ENCODE results near the gene STEAP3. TPM values are rescaled to one million over a fixed set of nuclear protein-coding genes. Genes with fewer than 3 reads are reported as not detected.

Gene STEAP3
- total RNA-seq, 1 donor from 2014 or later: 8.9 TPM

DNA sequence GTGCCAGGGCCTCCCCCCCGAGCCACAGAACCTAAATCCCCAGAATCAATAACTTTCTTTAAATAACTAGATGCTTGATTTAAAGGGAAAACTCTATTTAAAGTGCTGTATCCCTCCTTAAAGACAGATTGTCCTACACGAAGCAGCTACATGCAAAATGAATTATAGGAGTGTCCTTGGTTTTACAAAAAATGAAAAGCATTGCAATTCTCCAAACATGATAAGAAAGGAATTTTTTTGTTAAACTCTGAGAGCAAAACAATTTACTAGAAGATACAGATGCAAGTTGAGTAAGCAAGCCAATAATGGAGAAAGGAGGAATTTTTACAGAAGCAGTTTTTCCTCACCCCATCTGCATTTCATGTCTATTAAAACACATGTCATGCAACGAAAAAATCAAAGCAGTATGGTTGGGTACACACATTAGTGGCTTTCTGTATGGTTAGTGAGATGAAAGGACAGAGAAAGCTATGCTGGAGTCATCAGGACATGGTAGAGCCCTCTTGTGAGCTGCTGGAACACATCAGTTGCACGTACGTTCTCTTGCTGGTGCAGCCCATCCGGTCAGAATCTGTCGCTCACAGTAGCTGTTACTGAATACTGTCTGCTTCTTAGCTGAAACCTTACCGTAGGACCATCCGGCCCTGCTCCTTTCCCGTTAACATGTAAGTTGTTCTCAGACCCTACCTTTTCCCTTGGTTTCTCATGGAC lies 25.9 kb upstream of the STEAP3 start:
- Histone ChIP-seq H3K4me3 (ENCODE audit: low read length in 3 of 3) (no peak overlapping the region), H3K9ac (ENCODE audit: low read depth in 1 of 3, low read length in 3 of 3) (no peak overlapping the region), H3K36me3 (ENCODE audit: control insufficient read depth in 3 of 3, insufficient read depth in 3 of 3, low read length in 3 of 3) (no peaks in the 10 kb centered on the region), H3K9me3 (ENCODE audit: control insufficient read depth in 3 of 3, low read length in 3 of 3) (no peaks in the 10 kb centered on the region), H3K27ac (ENCODE audit: low read depth, low read length) (no peak overlapping the region), H3K4me1 (ENCODE audit: control insufficient read depth in 3 of 3, insufficient read depth in 3 of 3, low read length in 3 of 3) (no peaks in the 10 kb centered on the region), H3K27me3 (ENCODE audit: control insufficient read depth in 3 of 3, insufficient read depth in 3 of 3, low read length in 3 of 3) (peaks cover 0 to 11% (median 6%) of the 10 kb centered on the region in 3 donors)

DNA sequence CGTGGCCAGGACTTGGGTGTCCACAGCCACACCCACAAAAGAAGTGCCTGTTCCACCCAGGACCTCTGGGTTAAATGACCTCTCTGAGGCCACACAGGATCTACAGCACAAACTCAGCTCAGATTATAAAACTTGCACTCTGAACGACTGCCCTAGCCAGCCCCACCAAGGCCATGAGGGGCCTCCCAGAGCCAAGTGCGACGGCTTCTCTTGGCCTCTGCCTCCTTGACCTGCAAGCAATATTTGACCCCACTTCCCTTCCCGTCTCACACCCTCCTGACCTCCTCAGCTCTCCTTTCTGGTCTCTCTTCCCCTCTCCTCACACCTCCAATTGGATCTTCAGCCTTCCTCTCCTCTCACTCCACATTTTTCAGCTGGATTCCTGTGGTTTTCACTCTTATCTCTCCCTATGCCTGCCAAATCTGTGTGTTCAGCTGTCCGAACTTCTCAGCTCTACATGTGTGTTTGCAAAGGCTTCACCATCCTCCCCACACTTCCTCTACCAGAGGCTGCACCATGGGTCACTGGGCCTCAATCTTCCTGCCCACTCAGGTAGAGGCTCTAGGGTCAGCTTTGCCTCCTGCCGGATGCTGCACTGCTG lies 25.3 kb upstream of the STEAP3 start:
- H3K4me3 ChIP-seq (ENCODE audit: low read length in 3 of 3): no peak overlapping the region
- H3K9ac ChIP-seq (ENCODE audit: low read depth in 1 of 3, low read length in 3 of 3): no peak overlapping the region
- H3K9me3 ChIP-seq (ENCODE audit: control insufficient read depth in 3 of 3, low read length in 3 of 3): no peaks in the 10 kb centered on the region
- H3K4me1 ChIP-seq (ENCODE audit: control insufficient read depth in 3 of 3, insufficient read depth in 3 of 3, low read length in 3 of 3): no peaks in the 10 kb centered on the region
- H3K27ac ChIP-seq (ENCODE audit: low read depth, low read length): no peak overlapping the region
- no peaks in the 10 kb centered on the region for H3K36me3 ChIP-seq (ENCODE audit: control insufficient read depth in 3 of 3, insufficient read depth in 3 of 3, low read length in 3 of 3)
- peaks cover 0 to 11% (median 6%) of the 10 kb centered on the region in 3 donors for H3K27me3 ChIP-seq (ENCODE audit: control insufficient read depth in 3 of 3, insufficient read depth in 3 of 3, low read length in 3 of 3)

DNA sequence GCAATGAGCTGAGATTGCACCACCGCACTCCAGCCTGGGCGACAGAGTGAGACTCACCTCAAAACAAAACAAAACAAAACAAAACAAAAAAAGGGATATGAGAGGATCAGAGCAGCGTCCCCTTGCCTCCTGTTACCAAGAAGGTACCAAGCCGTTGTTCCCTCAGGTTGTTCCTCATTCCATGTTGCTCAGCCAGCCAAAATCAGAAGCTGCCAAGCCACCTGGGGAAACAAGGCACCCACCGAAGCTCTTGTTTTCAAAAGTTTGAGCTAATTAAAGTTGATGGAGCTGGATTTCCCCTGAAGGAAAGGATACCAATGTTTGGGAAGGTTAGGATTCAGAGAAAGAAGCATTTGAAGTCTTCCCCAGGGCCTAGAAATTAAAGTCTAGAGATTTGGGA lies 21.8 kb upstream of the STEAP3 start:
- Histone ChIP-seq H3K27me3 (ENCODE audit: control insufficient read depth in 3 of 3, insufficient read depth in 3 of 3, low read length in 3 of 3) (peaks cover 0 to 11% (median 4%) of the 10 kb centered on the region in 3 donors), H3K9ac (ENCODE audit: low read depth in 1 of 3, low read length in 3 of 3) (no peak overlapping the region), H3K9me3 (ENCODE audit: control insufficient read depth in 3 of 3, low read length in 3 of 3) (no peaks in the 10 kb centered on the region), H3K4me1 (ENCODE audit: control insufficient read depth in 3 of 3, insufficient read depth in 3 of 3, low read length in 3 of 3) (no peaks in the 10 kb centered on the region), H3K27ac (ENCODE audit: low read depth, low read length) (no peak overlapping the region), H3K4me3 (ENCODE audit: low read length in 3 of 3) (no peak overlapping the region), H3K36me3 (ENCODE audit: control insufficient read depth in 3 of 3, insufficient read depth in 3 of 3, low read length in 3 of 3) (no peaks in the 10 kb centered on the region)

DNA sequence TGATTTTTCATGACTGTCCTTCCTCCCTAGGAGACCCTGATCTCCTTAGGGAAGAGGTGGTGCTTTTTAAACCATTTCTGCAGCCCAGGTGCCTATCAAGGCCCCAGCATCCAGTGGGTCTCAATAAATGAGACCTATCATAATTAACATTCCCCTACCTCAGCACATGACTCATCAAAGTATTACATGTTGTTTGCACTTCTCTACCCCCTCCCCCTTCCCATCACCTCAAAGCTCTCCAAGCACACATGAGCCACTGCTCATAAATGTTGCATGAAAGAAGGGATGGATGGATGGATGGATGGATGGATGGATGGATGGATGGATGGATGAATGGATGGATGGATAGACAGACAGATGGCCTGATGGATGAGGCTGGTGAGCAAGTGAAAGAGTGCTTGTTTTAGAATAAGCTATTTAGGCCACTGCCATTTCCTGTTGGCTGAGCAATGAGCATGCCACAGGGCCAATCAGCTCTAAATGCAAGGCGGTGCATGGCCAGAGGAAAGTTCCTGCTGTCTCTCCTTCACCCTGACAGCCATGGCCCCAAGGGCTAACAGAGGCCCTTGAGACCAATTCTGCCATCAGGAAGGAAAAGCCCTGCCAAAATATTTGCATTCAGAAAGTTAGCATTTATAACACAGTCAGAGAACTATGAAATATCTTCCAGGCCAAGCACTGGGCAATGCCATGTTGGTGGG lies 20.9 kb upstream of the STEAP3 start:
- H3K4me3 ChIP-seq (ENCODE audit: low read length in 3 of 3): no peak overlapping the region
- no peaks in the 10 kb centered on the region for H3K36me3 ChIP-seq (ENCODE audit: control insufficient read depth in 3 of 3, insufficient read depth in 3 of 3, low read length in 3 of 3)
- H3K9me3 ChIP-seq (ENCODE audit: control insufficient read depth in 3 of 3, low read length in 3 of 3): no peaks in the 10 kb centered on the region
- peaks cover 0 to 11% (median 4%) of the 10 kb centered on the region in 3 donors for H3K27me3 ChIP-seq (ENCODE audit: control insufficient read depth in 3 of 3, insufficient read depth in 3 of 3, low read length in 3 of 3)
- no peak overlapping the region for H3K9ac ChIP-seq (ENCODE audit: low read depth in 1 of 3, low read length in 3 of 3)
- no peak overlapping the region for H3K27ac ChIP-seq (ENCODE audit: low read depth, low read length)
- no peaks in the 10 kb centered on the region for H3K4me1 ChIP-seq (ENCODE audit: control insufficient read depth in 3 of 3, insufficient read depth in 3 of 3, low read length in 3 of 3)

DNA sequence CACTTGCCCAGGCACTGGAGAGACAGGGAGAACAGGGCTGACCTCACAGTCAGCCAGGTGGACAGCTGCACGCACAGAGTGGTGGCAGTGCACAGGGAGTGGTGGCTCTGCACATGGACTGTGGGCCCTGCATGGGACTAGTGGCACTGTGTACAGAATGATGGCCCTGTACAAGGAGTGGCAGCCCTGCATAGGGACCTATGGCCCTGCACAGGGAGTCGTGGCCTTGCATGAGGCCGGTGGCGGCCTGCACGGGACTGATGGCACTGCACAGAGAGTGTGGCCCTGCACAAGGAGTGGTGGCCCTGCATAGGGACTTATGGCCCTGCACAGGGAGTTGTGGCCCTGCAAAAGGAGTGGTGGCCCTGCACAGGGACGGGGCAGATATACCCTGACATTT lies 19.1 kb upstream of the STEAP3 start:
- Histone ChIP-seq H3K9me3 (ENCODE audit: control insufficient read depth in 3 of 3, low read length in 3 of 3) (no peaks in the 10 kb centered on the region), H3K9ac (ENCODE audit: low read depth in 1 of 3, low read length in 3 of 3) (no peak overlapping the region), H3K27ac (ENCODE audit: low read depth, low read length) (no peak overlapping the region), H3K4me1 (ENCODE audit: control insufficient read depth in 3 of 3, insufficient read depth in 3 of 3, low read length in 3 of 3) (no peaks in the 10 kb centered on the region), H3K4me3 (ENCODE audit: low read length in 3 of 3) (no peak overlapping the region), H3K36me3 (ENCODE audit: control insufficient read depth in 3 of 3, insufficient read depth in 3 of 3, low read length in 3 of 3) (no peaks in the 10 kb centered on the region), H3K27me3 (ENCODE audit: control insufficient read depth in 3 of 3, insufficient read depth in 3 of 3, low read length in 3 of 3) (peaks cover 0 to under 1% (median 0%) of the 10 kb centered on the region in 3 donors)

DNA sequence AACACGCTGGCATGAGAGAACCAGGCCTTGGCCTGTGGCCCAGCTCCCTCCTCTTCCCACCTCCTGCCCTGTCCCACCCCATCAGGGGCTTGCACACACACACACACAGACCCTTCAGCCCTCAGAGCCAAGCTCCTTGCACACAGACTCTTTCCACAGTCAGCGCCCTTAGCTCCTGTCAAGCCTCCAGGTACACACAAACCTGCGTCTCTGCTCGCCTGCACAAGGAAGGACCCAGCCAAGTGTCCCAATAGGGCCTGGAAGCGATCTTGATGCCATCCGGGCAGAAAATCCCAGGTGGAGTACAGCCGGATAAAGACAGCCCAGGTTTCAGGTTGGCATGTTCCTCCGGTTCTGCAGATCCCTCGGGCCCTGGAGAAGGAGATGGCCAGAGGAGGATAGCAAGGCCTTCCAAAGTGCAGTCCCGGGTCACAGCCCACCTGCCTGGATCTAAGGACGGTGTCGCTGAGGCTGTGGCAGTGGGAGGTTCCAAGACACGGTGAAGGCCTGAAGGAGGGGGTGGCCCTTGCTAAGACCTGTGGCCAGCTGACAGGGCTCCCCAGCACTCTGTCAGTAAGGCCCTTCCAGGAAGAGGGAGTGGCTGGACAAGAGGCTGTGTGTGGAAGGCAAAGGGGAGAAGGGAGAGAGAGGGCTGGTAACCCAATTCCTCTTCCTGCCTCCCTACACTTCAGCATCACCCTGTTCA lies 18.5 kb upstream of the STEAP3 start:
- Histone ChIP-seq H3K4me1 (ENCODE audit: control insufficient read depth in 3 of 3, insufficient read depth in 3 of 3, low read length in 3 of 3) (no peaks in the 10 kb centered on the region), H3K27me3 (ENCODE audit: control insufficient read depth in 3 of 3, insufficient read depth in 3 of 3, low read length in 3 of 3) (peaks cover 0 to 2% (median 0%) of the 10 kb centered on the region in 3 donors), H3K9me3 (ENCODE audit: control insufficient read depth in 3 of 3, low read length in 3 of 3) (no peaks in the 10 kb centered on the region)

DNA sequence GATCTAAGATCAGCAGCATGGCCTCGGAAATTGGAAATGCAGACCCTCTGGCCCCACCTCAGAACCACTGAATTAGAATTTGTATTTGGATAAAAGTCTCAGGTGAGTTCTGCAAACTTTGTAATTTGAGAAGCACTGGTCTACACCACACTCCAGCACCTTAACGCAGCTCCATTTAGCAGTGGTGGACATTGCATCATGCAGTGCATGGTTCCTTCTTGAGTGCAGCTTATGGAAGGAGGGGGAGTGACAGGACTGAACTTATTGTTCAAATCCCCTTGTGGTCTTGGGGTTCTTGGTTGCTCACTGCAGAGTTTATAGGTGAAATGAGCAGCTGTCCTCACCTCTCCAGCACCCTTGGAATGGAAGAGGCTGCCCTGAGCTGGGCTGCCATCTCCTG lies 17.4 kb upstream of the STEAP3 start:
- H3K27ac ChIP-seq (ENCODE audit: low read depth, low read length): no peak overlapping the region
- no peak overlapping the region for H3K9ac ChIP-seq (ENCODE audit: low read depth in 1 of 3, low read length in 3 of 3)
- no peaks in the 10 kb centered on the region for H3K4me1 ChIP-seq (ENCODE audit: control insufficient read depth in 3 of 3, insufficient read depth in 3 of 3, low read length in 3 of 3)
- H3K27me3 ChIP-seq (ENCODE audit: control insufficient read depth in 3 of 3, insufficient read depth in 3 of 3, low read length in 3 of 3): peaks cover 0 to 2% (median 0%) of the 10 kb centered on the region in 3 donors
- no peaks in the 10 kb centered on the region for H3K36me3 ChIP-seq (ENCODE audit: control insufficient read depth in 3 of 3, insufficient read depth in 3 of 3, low read length in 3 of 3)
- H3K4me3 ChIP-seq (ENCODE audit: low read length in 3 of 3): no peak overlapping the region
- H3K9me3 ChIP-seq (ENCODE audit: control insufficient read depth in 3 of 3, low read length in 3 of 3): no peaks in the 10 kb centered on the region

More for the DNA sequence above, 18.5 kb upstream of the STEAP3 start:
- Histone ChIP-seq H3K27ac (ENCODE audit: low read depth, low read length) (no peak overlapping the region), H3K9ac (ENCODE audit: low read depth in 1 of 3, low read length in 3 of 3) (no peak overlapping the region), H3K36me3 (ENCODE audit: control insufficient read depth in 3 of 3, insufficient read depth in 3 of 3, low read length in 3 of 3) (no peaks in the 10 kb centered on the region), H3K4me3 (ENCODE audit: low read length in 3 of 3) (no peak overlapping the region)

DNA sequence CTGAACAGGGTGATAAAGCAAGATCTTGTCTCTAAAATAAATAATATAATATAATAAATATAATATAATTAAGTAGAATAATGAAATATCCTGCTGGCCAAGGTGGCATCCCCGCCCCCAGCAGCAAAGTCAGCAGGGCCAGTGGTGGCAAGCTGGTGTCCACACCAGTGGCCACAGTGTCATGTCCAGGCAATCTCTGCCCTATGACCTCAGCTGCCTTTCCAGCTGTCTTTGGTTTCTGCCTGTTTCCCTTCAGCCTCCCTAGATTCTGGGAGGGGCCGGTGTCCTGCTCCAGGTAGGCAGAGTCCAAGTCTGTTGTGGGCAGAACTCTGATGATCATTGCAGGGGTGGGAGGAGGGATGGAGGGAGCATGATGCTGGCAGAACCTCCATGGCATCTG lies 16.2 kb upstream of the STEAP3 start:
- Histone ChIP-seq H3K27ac (ENCODE audit: low read depth, low read length) (no peak overlapping the region), H3K9ac (ENCODE audit: low read depth in 1 of 3, low read length in 3 of 3) (no peak overlapping the region), H3K27me3 (ENCODE audit: control insufficient read depth in 3 of 3, insufficient read depth in 3 of 3, low read length in 3 of 3) (peaks cover 0 to 2% (median 0%) of the 10 kb centered on the region in 3 donors), H3K9me3 (ENCODE audit: control insufficient read depth in 3 of 3, low read length in 3 of 3) (no peaks in the 10 kb centered on the region), H3K36me3 (ENCODE audit: control insufficient read depth in 3 of 3, insufficient read depth in 3 of 3, low read length in 3 of 3) (no peaks in the 10 kb centered on the region), H3K4me3 (ENCODE audit: low read length in 3 of 3) (no peak overlapping the region), H3K4me1 (ENCODE audit: control insufficient read depth in 3 of 3, insufficient read depth in 3 of 3, low read length in 3 of 3) (no peaks in the 10 kb centered on the region)

DNA sequence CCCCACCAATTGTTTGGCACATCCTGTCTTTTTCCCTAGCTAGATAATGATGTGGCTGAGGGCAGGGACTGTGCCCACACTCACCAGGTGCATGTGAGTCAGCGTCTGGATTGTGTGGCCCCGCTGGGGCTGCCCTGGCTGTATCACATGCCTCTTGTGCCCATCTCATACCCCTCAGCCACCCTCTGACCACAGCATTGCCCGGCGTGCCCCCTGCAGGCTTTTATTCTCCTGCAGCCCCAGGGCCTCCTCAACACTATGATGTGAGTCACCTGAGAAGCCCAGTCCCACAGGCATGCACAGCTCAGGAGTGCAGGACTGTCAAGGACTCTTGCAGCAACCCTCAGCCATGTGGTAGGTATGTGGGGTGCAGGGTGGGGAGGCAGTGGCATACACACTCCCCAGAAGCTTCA lies 14.8 kb upstream of the STEAP3 start:
- Histone ChIP-seq H3K4me3 (ENCODE audit: low read length in 3 of 3) (no peak overlapping the region), H3K36me3 (ENCODE audit: control insufficient read depth in 3 of 3, insufficient read depth in 3 of 3, low read length in 3 of 3) (no peaks in the 10 kb centered on the region), H3K9me3 (ENCODE audit: control insufficient read depth in 3 of 3, low read length in 3 of 3) (no peaks in the 10 kb centered on the region), H3K27me3 (ENCODE audit: control insufficient read depth in 3 of 3, insufficient read depth in 3 of 3, low read length in 3 of 3) (peaks cover 0 to 2% (median 0%) of the 10 kb centered on the region in 3 donors), H3K27ac (ENCODE audit: low read depth, low read length) (no peak overlapping the region), H3K9ac (ENCODE audit: low read depth in 1 of 3, low read length in 3 of 3) (no peak overlapping the region), H3K4me1 (ENCODE audit: control insufficient read depth in 3 of 3, insufficient read depth in 3 of 3, low read length in 3 of 3) (no peaks in the 10 kb centered on the region)
